NK-92 (cell line): ENCODE data around the gene NDUFB8.

Experiments used
- DNase-seq: peaks from one replicate; lab custom pipeline; 2025; ENCODE audit not compliant: unreplicated experiment; lab: John Stamatoyannopoulos, UW

NDUFB8 gene

GRCh38 chr10:100508266-100508665 is 21.4 kb downstream of the NDUFB8 start:
- no peak for DNase-seq

- DNase-seq = no peak
Observed at GRCh38 chr10:100507357-100507732, 22.3 kb downstream of the NDUFB8 start.

- no peak for DNase-seq
Observed at GRCh38 chr10:100506596-100507356, 22.9 kb downstream of the NDUFB8 start.

- no peak for DNase-seq
Observed at GRCh38 chr10:100505164-100505563, 24.5 kb downstream of the NDUFB8 start.

GRCh38 chr10:100504096-100504495 is 25.6 kb downstream of the NDUFB8 start:
- no peak for DNase-seq

GRCh38 chr10:100502926-100503494 is 26.7 kb downstream of the NDUFB8 start:
- no peak for DNase-seq

GRCh38 chr10:100501423-100501822 is 28.2 kb downstream of the NDUFB8 start:
- no peak for DNase-seq

GRCh38 chr10:100498059-100498458 is 31.6 kb downstream of the NDUFB8 start:
- no peak for DNase-seq

GRCh38 chr10:100496567-100496966 is 33.1 kb downstream of the NDUFB8 start:
- DNase-seq = no peak

- no peak for DNase-seq
Observed at GRCh38 chr10:100490531-100490930, 39.1 kb downstream of the NDUFB8 start.

- DNase-seq = no peak
Observed at GRCh38 chr10:100489396-100489795, 40.3 kb downstream of the NDUFB8 start.

GRCh38 chr10:100487529-100487928 is 42.1 kb downstream of the NDUFB8 start:
- no peak for DNase-seq

- no peak for DNase-seq
Observed at GRCh38 chr10:100485801-100486495, 43.7 kb downstream of the NDUFB8 start.

- no peak for DNase-seq
Observed at GRCh38 chr10:100485366-100485765, 44.3 kb downstream of the NDUFB8 start.

GRCh38 chr10:100483876-100484666 is 45.6 kb downstream of the NDUFB8 start:
- no peak for DNase-seq

- no peak for DNase-seq
Observed at GRCh38 chr10:100482834-100483185, 46.9 kb downstream of the NDUFB8 start.

- no peak for DNase-seq
Observed at GRCh38 chr10:100482181-100482833, 47.4 kb downstream of the NDUFB8 start.

GRCh38 chr10:100481462-100482081 is 48.1 kb downstream of the NDUFB8 start:
- DNase-seq = peak; percentile 7

- no peak for DNase-seq
Observed at GRCh38 chr10:100480002-100480401, 49.7 kb downstream of the NDUFB8 start.

- DNase-seq = no peak
Observed at GRCh38 chr10:100479037-100479436, 50.6 kb downstream of the NDUFB8 start.

GRCh38 chr10:100477970-100478369 is 51.7 kb downstream of the NDUFB8 start:
- DNase-seq = no peak
